NT2/D1 (cell line): ENCODE results near the gene ADAMTSL2.

Source experiments
- SUZ12 ChIP-seq: IDR thresholded peaks from 2 replicates; pipeline ENCODE4 v1.6.1; 2011; ENCODE audit not compliant: insufficient read length, insufficient read depth; ENCODE audit errors: extremely low read depth
- YY1 ChIP-seq: IDR thresholded peaks from 2 replicates; pipeline ENCODE4 v1.6.1; 2011; ENCODE audit not compliant: insufficient read length, insufficient read depth
- ZNF274 ChIP-seq: IDR thresholded peaks from 2 replicates; pipeline ENCODE4 v1.6.1; 2011; ENCODE audit warnings: mild to moderate bottlenecking, low read depth, low read length

- TF ChIP-seq SUZ12, result no peak
- no peak for TF ChIP-seq ZNF274
- TF ChIP-seq YY1, result no peak
These were observed 23.1 kb downstream of the ADAMTSL2 start for GRCh38 chr9:133557581-133557980.
